Measurements from ENCODE around the gene ZCCHC7. TPM values are rescaled to one million over a fixed set of nuclear protein-coding genes. Genes with fewer than 3 reads are reported as not detected.

Gene ZCCHC7
- total and polyA plus RNA-seq, 10 of the 15 experiments (the other 5 are each of a cell fraction or from before 2014, with no cell fraction given) = 42.9 to 178 (median 53.3) TPM

DNA sequence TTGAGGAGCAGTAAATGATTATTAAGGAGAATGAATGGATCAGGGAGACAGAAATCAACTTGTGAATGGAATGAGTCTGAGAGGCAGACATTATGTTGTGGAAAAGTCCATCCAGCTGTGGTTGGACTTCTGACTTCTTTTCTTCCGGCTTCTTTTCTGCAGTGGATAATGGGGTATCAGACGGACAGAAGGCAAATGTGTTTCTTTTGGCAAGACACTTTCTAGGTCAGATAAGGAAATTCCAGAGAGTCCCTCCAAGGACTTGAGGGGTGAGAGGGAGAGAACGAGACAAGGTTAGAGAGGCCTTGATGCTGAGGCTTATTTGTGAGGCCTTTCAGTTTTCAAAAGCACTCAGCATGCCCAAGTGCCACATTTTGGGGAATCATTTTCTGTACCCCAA is 285.0 kb downstream of the ZCCHC7 start:
- Histone ChIP-seq H3K9me3 (replicated peaks; ENCODE audit: control insufficient read depth, insufficient read depth, low read length) (no peaks in the 10 kb centered on the region), H3K9ac (ENCODE audit: control insufficient read depth, insufficient read depth, low read length) (peak overlapping the region; percentile 36), H3K4me1 (ENCODE audit: control insufficient read depth, insufficient read depth, low read length) (peaks cover 66% of the 10 kb centered on the region), H4K20me1 (ENCODE audit: control insufficient read depth, insufficient read depth) (no peaks in the 10 kb centered on the region), H2AFZ (ENCODE audit: control insufficient read depth, low read depth, low read length) (no peak overlapping the region), H3K27ac (ENCODE audit: control insufficient read depth, insufficient read depth) (peak overlapping the region; percentile 96), H3K79me2 (ENCODE audit: control insufficient read depth, insufficient read depth, low read length) (peaks cover 35% of the 10 kb centered on the region), H3K27me3 (replicated peaks in 1 of 2; ENCODE audit: control insufficient read depth in 2 of 2, insufficient read depth in 2 of 2, low read length in 1 of 2) (no peaks in the 10 kb centered on the region), H3K4me2 (ENCODE audit: control insufficient read depth, insufficient read depth) (peak overlapping the region; percentile 23; the same call in 1 of the 2 replicates), H3K4me3 (peak overlapping the region; percentile 29; the same call in 1 of the 2 replicates), H3K36me3 (ENCODE audit: control insufficient read depth in 2 of 2, insufficient read depth in 2 of 2, low read length in 1 of 2) (no peaks in the 10 kb centered on the region)
- CTCF ChIA-PET = interaction anchor here (1.4 to 15.1 kb wide), 5 partner anchors 7 to 639 kb away, joined by 3 to 220 read pairs (median 17); no protein-coding TSS in a partner anchor
- SMC1A ChIA-PET (ENCODE audit: uncharacterized antibody, unreplicated experiment) = interaction anchor here (0.7 to 4.7 kb wide), 8 partner anchors 10 to 535 kb away, joined by 3 to 23 read pairs (median 4); no protein-coding TSS in a partner anchor
- no TSS peak for BruUV-seq (replicated peaks)
- RAD21 ChIA-PET (ENCODE audit: unreplicated experiment) = interaction anchor here (1.0 to 1.4 kb wide), 3 partner anchors 23 to 212 kb away, joined by 3 read pairs; no protein-coding TSS in a partner anchor
- 92% methylated on average over 3 of the region's 3 CpGs for WGBS (ENCODE audit: insufficient coverage, insufficient replicate concordance, low lambda C conversion rate, missing lambda C conversion rate)
- FAIRE-seq (no peak), ATAC-seq (no peak), DNase-seq (ENCODE audit: low read depth, low spot score) (no peak)
- intact Hi-C loops (cut with micrococcal nuclease; ENCODE audit: unreplicated experiment) (loop anchor here (5.0 to 10.0 kb wide), 2 partner anchors 218 to 531 kb away; no protein-coding TSS in a partner anchor), in situ Hi-C loops (cut with MboI) (no loop called here)
- POLR2A ChIA-PET = interaction anchor here (1.0 to 15.5 kb wide), 2 partner anchors 33 to 59 kb away, joined by 3 to 212 read pairs; no protein-coding TSS in a partner anchor
- TF ChIP-seq BRCA1 (IDR thresholded peaks at IDR 0.05; ENCODE audit: low read depth, low read length) (no peak), TAF1 (IDR thresholded peaks at IDR 0.05; ENCODE audit: borderline replicate concordance, low read depth, low read length) (no peak), ZNF217 (IDR thresholded peaks at IDR 0.05) (no peak), CHD2 (IDR thresholded peaks at IDR 0.05; ENCODE audit: borderline replicate concordance, low read depth, low read length) (no peak), JUND (IDR thresholded peaks at IDR 0.05; ENCODE audit: low read depth, low read length) (no peak), RFX5 (IDR thresholded peaks at IDR 0.05; ENCODE audit: low read depth, low read length) (no peak), CREM (IDR thresholded peaks at IDR 0.05; ENCODE audit: low read depth) (no peak), BMI1 (IDR thresholded peaks at IDR 0.05; ENCODE audit: borderline replicate concordance) (no peak), EZH2 (IDR thresholded peaks at IDR 0.05; ENCODE audit: borderline replicate concordance, control insufficient read depth, low read depth, low read length) (no peak), SKIL (IDR thresholded peaks at IDR 0.05; ENCODE audit: low read depth, poor library complexity, severe bottlenecking) (no peak)
- TF ChIP-seq, protein P1, sequence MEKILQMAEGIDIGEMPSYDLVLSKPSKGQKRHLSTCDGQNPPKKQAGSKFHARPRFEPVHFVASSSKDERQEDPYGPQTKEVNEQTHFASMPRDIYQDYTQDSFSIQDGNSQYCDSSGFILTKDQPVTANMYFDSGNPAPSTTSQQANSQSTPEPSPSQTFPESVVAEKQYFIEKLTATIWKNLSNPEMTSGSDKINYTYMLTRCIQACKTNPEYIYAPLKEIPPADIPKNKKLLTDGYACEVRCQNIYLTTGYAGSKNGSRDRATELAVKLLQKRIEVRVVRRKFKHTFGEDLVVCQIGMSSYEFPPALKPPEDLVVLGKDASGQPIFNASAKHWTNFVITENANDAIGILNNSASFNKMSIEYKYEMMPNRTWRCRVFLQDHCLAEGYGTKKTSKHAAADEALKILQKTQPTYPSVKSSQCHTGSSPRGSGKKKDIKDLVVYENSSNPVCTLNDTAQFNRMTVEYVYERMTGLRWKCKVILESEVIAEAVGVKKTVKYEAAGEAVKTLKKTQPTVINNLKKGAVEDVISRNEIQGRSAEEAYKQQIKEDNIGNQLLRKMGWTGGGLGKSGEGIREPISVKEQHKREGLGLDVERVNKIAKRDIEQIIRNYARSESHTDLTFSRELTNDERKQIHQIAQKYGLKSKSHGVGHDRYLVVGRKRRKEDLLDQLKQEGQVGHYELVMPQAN (conservative IDR thresholded peaks at IDR 0.05) = no peak
- TF ChIP-seq, protein P2, sequence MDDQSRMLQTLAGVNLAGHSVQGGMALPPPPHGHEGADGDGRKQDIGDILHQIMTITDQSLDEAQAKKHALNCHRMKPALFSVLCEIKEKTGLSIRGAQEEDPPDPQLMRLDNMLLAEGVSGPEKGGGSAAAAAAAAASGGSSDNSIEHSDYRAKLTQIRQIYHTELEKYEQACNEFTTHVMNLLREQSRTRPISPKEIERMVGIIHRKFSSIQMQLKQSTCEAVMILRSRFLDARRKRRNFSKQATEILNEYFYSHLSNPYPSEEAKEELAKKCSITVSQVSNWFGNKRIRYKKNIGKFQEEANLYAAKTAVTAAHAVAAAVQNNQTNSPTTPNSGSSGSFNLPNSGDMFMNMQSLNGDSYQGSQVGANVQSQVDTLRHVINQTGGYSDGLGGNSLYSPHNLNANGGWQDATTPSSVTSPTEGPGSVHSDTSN (IDR thresholded peaks at IDR 0.05; ENCODE audit: insufficient replicate concordance, low read depth, low read length) = no peak
- TF ChIP-seq, protein P3, sequence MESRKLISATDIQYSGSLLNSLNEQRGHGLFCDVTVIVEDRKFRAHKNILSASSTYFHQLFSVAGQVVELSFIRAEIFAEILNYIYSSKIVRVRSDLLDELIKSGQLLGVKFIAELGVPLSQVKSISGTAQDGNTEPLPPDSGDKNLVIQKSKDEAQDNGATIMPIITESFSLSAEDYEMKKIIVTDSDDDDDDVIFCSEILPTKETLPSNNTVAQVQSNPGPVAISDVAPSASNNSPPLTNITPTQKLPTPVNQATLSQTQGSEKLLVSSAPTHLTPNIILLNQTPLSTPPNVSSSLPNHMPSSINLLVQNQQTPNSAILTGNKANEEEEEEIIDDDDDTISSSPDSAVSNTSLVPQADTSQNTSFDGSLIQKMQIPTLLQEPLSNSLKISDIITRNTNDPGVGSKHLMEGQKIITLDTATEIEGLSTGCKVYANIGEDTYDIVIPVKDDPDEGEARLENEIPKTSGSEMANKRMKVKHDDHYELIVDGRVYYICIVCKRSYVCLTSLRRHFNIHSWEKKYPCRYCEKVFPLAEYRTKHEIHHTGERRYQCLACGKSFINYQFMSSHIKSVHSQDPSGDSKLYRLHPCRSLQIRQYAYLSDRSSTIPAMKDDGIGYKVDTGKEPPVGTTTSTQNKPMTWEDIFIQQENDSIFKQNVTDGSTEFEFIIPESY (IDR thresholded peaks at IDR 0.05) = no peak

Measured in GM12878 (cell line).